ENCODE results near the gene MYL10. TPM values are rescaled to one million over a fixed set of nuclear protein-coding genes. Genes with fewer than 3 reads are reported as not detected.

MYL10 gene
- total RNA-seq, 1 experiment from 2014 or later, result not detected

DNA sequence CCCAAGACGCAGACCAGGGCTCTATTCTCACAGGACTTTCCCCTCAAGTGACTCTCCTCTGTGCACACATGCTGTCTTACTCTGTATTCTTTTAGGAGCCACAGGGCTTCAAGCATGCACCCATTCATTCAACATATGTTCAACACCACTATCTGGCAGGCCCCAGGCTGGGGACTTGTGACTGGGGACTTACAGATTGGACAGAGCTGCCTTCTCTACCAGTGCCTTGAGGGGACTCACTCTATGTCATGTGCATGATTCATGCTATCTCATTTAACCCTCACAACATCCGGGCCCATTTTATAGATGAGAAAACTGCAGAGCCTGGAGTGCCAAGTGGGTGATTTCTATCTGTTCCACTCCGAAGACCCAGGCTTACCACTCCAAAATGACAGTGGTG is 34.3 kb downstream of the MYL10 start:
- no peak overlapping the region for H3K27ac Mint-ChIP-seq (ENCODE audit: unreplicated experiment)
- H3K4me1 Mint-ChIP-seq (ENCODE audit: low read depth, unreplicated experiment), result peaks cover 7% of the 10 kb centered on the region
- Histone ChIP-seq H3K4me1 (peaks cover 29% of the 10 kb centered on the region), H3K9me3 (peaks cover 6% of the 10 kb centered on the region; the same call in 1 of the 2 replicates), H3K4me3 (ENCODE audit: low read depth, low read length) (no peak overlapping the region), H3K36me3 (ENCODE audit: control insufficient read depth, insufficient read depth, low read length) (no peaks in the 10 kb centered on the region), H3K27me3 (replicated peaks; ENCODE audit: control insufficient read depth, insufficient read depth, low read length) (no peaks in the 10 kb centered on the region)
- no peak overlapping the region for H3K4me3 Mint-ChIP-seq (ENCODE audit: unreplicated experiment)
- H3K36me3 Mint-ChIP-seq (ENCODE audit: insufficient read depth, unreplicated experiment), result no peaks in the 10 kb centered on the region
- H3K27me3 Mint-ChIP-seq (ENCODE audit: insufficient read depth, unreplicated experiment), result no peaks in the 10 kb centered on the region
- POLR2A ChIA-PET, result no interaction called here
- TF ChIP-seq, protein P1, sequence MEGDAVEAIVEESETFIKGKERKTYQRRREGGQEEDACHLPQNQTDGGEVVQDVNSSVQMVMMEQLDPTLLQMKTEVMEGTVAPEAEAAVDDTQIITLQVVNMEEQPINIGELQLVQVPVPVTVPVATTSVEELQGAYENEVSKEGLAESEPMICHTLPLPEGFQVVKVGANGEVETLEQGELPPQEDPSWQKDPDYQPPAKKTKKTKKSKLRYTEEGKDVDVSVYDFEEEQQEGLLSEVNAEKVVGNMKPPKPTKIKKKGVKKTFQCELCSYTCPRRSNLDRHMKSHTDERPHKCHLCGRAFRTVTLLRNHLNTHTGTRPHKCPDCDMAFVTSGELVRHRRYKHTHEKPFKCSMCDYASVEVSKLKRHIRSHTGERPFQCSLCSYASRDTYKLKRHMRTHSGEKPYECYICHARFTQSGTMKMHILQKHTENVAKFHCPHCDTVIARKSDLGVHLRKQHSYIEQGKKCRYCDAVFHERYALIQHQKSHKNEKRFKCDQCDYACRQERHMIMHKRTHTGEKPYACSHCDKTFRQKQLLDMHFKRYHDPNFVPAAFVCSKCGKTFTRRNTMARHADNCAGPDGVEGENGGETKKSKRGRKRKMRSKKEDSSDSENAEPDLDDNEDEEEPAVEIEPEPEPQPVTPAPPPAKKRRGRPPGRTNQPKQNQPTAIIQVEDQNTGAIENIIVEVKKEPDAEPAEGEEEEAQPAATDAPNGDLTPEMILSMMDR (IDR thresholded peaks at IDR 0.05; ENCODE audit: insufficient read depth in 1 of 2, low read depth in 1 of 2, low read length in 1 of 2, severe bottlenecking in 1 of 2, unreplicated experiment in 1 of 2), result no peak
- DNase-seq, result no peak
- CTCF ChIA-PET, result no interaction called here
- BruUV-seq (replicated peaks), result no TSS peak
- intact Hi-C loops (cut with micrococcal nuclease; ENCODE audit: unreplicated experiment), result no loop called here
- H3K9me3 Mint-ChIP-seq (ENCODE audit: unreplicated experiment), result no peaks in the 10 kb centered on the region

DNA sequence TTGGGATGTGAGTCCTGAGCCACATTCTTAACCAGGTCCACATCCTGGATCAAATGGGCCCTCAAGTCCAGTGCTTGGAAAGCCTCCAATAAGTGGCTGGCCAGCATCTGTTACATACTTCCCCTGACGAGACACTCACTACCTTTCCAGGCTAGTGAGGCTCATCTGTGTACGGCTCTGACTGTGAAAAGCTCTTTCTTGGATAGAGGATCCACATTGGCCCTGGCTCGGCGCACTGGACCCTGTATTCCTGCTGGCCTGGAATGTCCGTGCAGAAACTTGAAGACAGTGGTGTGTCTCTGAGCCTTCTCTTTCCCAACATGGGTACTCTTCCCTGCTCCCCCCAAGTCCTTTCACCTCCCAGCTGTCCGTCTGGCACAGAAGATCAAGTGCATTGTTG is 35.5 kb downstream of the MYL10 start:
- Mint-ChIP-seq H3K9me3 (ENCODE audit: unreplicated experiment) (no peaks in the 10 kb centered on the region), H3K4me1 (ENCODE audit: low read depth, unreplicated experiment) (peaks cover 9% of the 10 kb centered on the region), H3K27ac (ENCODE audit: unreplicated experiment) (no peak overlapping the region), H3K36me3 (ENCODE audit: insufficient read depth, unreplicated experiment) (no peaks in the 10 kb centered on the region), H3K4me3 (ENCODE audit: unreplicated experiment) (no peak overlapping the region), H3K27me3 (ENCODE audit: insufficient read depth, unreplicated experiment) (no peaks in the 10 kb centered on the region)
- ChIA-PET POLR2A (no interaction called here), CTCF (interaction anchor here (0.5 kb wide), 1 partner anchor 8 kb away, joined by 5 read pairs; no protein-coding TSS in a partner anchor)
- intact Hi-C loops (cut with micrococcal nuclease; ENCODE audit: unreplicated experiment), result no loop called here
- Histone ChIP-seq H3K36me3 (ENCODE audit: control insufficient read depth, insufficient read depth, low read length) (no peaks in the 10 kb centered on the region), H3K9me3 (peaks cover 6% of the 10 kb centered on the region; the same call in 1 of the 2 replicates), H3K27me3 (replicated peaks; ENCODE audit: control insufficient read depth, insufficient read depth, low read length) (no peaks in the 10 kb centered on the region), H3K4me3 (ENCODE audit: low read depth, low read length) (no peak overlapping the region), H3K4me1 (peaks cover 18% of the 10 kb centered on the region)
- TF ChIP-seq, protein P1 (IDR thresholded peaks at IDR 0.05; ENCODE audit: insufficient read depth in 1 of 2, low read depth in 1 of 2, low read length in 1 of 2, severe bottlenecking in 1 of 2, unreplicated experiment in 1 of 2), result no peak
- BruUV-seq (replicated peaks), result no TSS peak
- DNase-seq, result no peak

DNA sequence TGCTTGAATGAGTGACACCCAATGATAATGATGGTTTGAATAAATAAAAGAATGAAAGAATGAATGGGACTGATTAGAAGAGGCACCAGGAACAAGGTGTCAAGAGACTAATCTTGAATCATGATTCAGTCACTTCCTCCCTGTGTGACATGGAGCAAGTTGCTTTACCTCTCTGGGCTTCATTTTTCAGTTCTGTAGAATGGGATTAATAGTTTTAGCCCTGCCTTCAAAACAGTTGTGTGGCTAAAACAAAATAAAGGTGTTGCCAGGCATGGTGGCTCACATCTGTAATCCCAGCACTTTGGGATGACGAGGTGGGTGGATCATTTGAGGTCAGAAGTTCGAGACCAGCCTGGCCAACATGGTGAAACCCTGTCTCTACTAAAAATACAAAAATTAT is 37.6 kb downstream of the MYL10 start:
- Mint-ChIP-seq H3K9me3 (ENCODE audit: unreplicated experiment) (no peaks in the 10 kb centered on the region), H3K27me3 (ENCODE audit: insufficient read depth, unreplicated experiment) (no peaks in the 10 kb centered on the region), H3K4me1 (ENCODE audit: low read depth, unreplicated experiment) (peaks cover 21% of the 10 kb centered on the region), H3K27ac (ENCODE audit: unreplicated experiment) (peak overlapping the region; percentile 15), H3K36me3 (ENCODE audit: insufficient read depth, unreplicated experiment) (peaks cover 10% of the 10 kb centered on the region), H3K4me3 (ENCODE audit: unreplicated experiment) (no peak overlapping the region)
- ChIA-PET POLR2A (no interaction called here), CTCF (no interaction called here)
- no peaks in the 10 kb centered on the region for H3K36me3 ChIP-seq (ENCODE audit: control insufficient read depth, insufficient read depth, low read length)
- peaks cover 22% of the 10 kb centered on the region for H3K4me1 ChIP-seq
- TF ChIP-seq, protein P1 (IDR thresholded peaks at IDR 0.05; ENCODE audit: insufficient read depth in 1 of 2, low read depth in 1 of 2, low read length in 1 of 2, severe bottlenecking in 1 of 2, unreplicated experiment in 1 of 2), result no peak
- intact Hi-C loops (cut with micrococcal nuclease; ENCODE audit: unreplicated experiment), result no loop called here
- no peak for DNase-seq
- peaks cover 6% of the 10 kb centered on the region; the same call in 1 of the 2 replicates for H3K9me3 ChIP-seq
- BruUV-seq (replicated peaks), result no TSS peak
- no peak overlapping the region for H3K4me3 ChIP-seq (ENCODE audit: low read depth, low read length)
- no peaks in the 10 kb centered on the region for H3K27me3 ChIP-seq (replicated peaks; ENCODE audit: control insufficient read depth, insufficient read depth, low read length)

All from Caco-2 (cell line).